GM10248 (cell line): Measurements from ENCODE around the gene PRM3.
A peak's percentile ranks its signal among the peaks of the same experiment; 100 is the strongest.

Source experiments
- CTCF ChIA-PET: fragments of 300-600 bp; sonication (Branson Sonifier 250); formaldehyde crosslinking; extraction: SDS; loops from one replicate; lab custom pipeline; 2021; ENCODE audit warnings: antibody characterized with exemption; lab: Yijun Ruan, JAX
- POLR2A ChIA-PET: fragments of 350-650 bp; sonication (Branson Sonifier 250); formaldehyde crosslinking; extraction: SDS; loops from one replicate; lab custom pipeline; 2020; ENCODE audit warnings: antibody characterized with exemption; lab: Yijun Ruan, JAX
- DNase-seq: peaks from one replicate; pipeline ENCODE4 v3.0.0; 2012; ENCODE audit errors: extremely low spot score
- CTCF ChIP-seq: IDR thresholded peaks from 2 replicates; pipeline ENCODE4 v1.5.1; 2012; ENCODE audit warnings: mild to moderate bottlenecking, low read depth; ENCODE audit errors: extremely low read depth, missing control alignments, control extremely low read depth

The PRM3 gene

GRCh38 chr16:11232852-11233726 is 40.3 kb downstream of the PRM3 start:
- peak; percentile 73 for DNase-seq
- POLR2A ChIA-PET: interaction anchor here (0.9 kb wide), 1 partner anchor 22 kb away, joined by 4 read pairs; no protein-coding TSS in a partner anchor
- peak; percentile 20 for TF ChIP-seq CTCF
- CTCF ChIA-PET: interaction anchor here (0.7 to 2.3 kb wide), 7 partner anchors 8 to 123 kb away, joined by 3 to 9 read pairs (median 3); no protein-coding TSS in a partner anchor

- no peak for TF ChIP-seq CTCF
- DNase-seq: no peak
- CTCF ChIA-PET: interaction anchor here (0.7 to 2.3 kb wide), 3 partner anchors 8 to 124 kb away, joined by 3 to 9 read pairs (median 4); no protein-coding TSS in a partner anchor
Measured at GRCh38 chr16:11232302-11232851, 41.1 kb downstream of the PRM3 start.

GRCh38 chr16:11231367-11231970 is 42.0 kb downstream of the PRM3 start:
- no peak for TF ChIP-seq CTCF
- DNase-seq: no peak
- POLR2A ChIA-PET: no interaction called here
- CTCF ChIA-PET: interaction anchor here (1.0 to 1.6 kb wide), 4 partner anchors 11 to 140 kb away, joined by 3 to 5 read pairs (median 3); no protein-coding TSS in a partner anchor

More at GRCh38 chr16:11232302-11232851, 41.1 kb downstream of the PRM3 start:
- POLR2A ChIA-PET: no interaction called here

GRCh38 chr16:11229906-11230305 is 43.5 kb downstream of the PRM3 start:
- POLR2A ChIA-PET: interaction anchor here (1.2 kb wide), 1 partner anchor 25 kb away, joined by 3 read pairs; no protein-coding TSS in a partner anchor
- TF ChIP-seq CTCF: no peak
- no peak for DNase-seq
- CTCF ChIA-PET: interaction anchor here (1.3 to 1.7 kb wide), 5 partner anchors 13 to 266 kb away, joined by 3 to 5 read pairs (median 3); partner anchors contain the start of gene SOCS1

- no peak for DNase-seq
- POLR2A ChIA-PET: interaction anchor here (1.2 kb wide), 1 partner anchor 25 kb away, joined by 3 read pairs; no protein-coding TSS in a partner anchor
- CTCF ChIA-PET: interaction anchor here (1.4 to 1.7 kb wide), 2 partner anchors 27 to 266 kb away, joined by 3 to 5 read pairs; partner anchors contain the start of gene SOCS1
- no peak for TF ChIP-seq CTCF
Measured at GRCh38 chr16:11229432-11229831, 44.0 kb downstream of the PRM3 start.
